HG03060 (cell line): Measurements from ENCODE around the gene HS6ST2.

Experiments used
- ATAC-seq: cut with Tn5 transposase; IDR thresholded peaks from one replicate; pipeline ENCODE4 v1.9.1; 2021; ENCODE audit warnings: low read depth, moderate number of reproducible peaks; ENCODE audit not compliant: unreplicated experiment

Gene HS6ST2

DNA sequence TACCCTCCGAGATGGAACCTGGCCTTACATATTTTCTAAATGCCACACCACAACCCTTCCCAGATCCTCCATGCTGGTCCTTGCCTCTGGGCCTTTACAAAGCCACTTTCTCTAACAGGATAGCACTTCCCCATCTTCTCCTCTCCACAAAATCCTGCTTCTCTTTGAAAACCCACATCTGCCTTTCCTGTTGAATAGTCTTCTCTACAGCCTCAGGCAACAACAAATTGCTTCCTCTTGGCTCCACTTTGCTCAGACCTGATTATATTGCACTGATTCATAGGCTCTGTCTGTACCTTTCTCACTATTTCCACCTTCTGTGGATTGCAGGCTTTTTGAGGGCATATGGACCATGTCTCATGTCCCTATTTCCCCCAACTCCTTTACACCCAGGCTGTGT is 265.9 kb downstream of the HS6ST2 start:
- no peak for ATAC-seq

DNA sequence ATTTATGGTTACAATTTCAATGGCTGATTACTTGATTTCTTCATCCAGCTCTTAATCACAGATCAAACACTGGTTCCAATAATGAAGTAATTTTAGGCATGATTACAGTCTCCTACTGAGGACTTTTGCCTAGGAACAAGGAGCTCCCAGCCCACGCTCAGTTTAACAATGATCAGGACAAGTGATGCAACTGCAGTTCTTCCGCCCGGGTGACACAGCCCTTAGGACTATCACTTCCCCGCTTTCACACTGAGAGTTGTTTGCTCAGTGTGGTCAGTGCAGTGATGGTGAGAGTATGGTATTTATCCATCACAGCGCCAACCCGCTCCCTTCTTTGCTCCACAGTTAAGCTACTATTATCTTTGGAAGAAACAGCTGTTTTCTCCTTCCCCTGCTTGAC is 266.4 kb downstream of the HS6ST2 start:
- ATAC-seq = no peak

DNA sequence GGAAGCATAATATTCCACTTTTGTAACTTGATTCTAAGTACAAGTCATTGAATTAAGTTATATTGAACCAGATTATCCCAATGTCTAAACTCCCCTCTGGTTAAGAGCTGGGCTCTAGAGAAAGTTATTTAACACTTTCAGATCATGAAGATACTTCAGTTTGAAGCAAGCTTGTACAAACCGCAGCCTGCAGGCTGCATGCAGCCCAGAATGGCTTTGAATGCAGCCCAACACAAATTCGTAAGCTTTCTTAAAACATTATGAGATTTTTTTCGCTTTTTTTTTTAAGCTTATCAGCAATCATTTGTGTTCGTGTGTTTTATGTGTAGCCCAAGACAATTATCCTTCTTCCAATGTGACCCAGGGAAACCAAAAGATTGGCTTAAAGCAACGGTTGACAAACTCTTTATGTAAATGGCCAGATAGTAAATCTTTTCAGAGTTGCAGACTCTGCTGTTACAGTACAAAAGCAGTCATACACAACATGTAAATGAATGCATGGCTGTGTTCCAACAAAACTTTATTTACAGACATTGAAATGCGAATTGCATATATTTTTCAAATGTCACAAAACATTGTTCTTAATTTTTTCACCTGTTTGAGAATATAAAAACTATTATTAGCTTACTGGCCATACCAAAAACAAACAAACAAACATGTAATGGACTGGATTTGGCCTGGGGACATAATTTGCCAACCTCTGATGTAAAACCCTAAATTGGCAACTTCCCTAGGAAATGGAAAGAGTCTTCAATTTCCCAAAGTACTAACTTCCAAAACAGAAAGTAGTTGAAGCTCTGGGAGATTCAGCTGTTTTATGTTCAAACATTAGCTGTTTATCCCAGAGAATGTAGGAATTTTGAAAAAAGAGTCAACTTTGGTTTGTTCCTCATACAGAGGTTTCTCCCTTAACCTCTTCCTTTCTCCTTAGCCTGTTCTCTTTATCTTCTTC is 268.5 kb downstream of the HS6ST2 start:
- ATAC-seq = no peak

DNA sequence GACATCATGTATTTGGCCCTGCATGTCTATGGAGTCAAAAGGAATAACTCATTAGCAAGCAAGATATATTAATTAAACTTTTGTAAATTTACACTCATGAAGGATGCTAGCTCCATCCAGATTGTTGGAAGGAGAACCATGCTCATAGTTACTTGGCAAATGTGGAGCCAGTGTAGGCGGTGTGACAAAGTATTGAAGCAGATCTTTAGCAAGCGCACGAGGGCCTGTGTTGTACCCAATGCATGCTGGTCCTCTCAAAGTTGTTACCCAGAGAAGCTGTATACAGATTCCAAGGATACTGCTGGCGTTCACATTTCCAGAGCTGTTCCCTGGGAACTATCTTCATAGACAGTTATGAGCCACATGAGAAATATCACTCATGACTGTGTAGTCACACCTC is 273.2 kb downstream of the HS6ST2 start:
- no peak for ATAC-seq

DNA sequence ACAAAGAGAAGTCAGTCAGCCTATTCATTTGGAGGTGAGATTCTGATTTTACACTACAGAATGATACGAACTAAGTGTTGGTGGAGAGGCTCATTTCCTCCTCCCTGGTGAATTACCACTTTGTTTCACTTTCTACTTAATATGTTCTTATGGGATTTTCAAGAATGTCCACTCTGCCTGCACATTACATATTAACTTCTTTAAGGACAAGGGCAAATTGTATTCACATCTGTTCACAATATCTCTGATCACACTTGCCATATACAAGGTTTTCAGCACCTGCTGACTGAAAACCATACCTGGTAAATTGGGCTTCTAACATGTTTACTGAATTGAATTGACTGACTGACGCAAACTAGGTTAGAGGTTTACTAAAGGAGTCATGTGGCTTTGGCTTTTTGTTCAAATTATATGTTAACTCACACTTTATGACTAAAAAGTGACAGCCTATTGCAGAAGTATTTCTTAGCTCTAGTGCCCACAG is 281.2 kb downstream of the HS6ST2 start:
- ATAC-seq = no peak

DNA sequence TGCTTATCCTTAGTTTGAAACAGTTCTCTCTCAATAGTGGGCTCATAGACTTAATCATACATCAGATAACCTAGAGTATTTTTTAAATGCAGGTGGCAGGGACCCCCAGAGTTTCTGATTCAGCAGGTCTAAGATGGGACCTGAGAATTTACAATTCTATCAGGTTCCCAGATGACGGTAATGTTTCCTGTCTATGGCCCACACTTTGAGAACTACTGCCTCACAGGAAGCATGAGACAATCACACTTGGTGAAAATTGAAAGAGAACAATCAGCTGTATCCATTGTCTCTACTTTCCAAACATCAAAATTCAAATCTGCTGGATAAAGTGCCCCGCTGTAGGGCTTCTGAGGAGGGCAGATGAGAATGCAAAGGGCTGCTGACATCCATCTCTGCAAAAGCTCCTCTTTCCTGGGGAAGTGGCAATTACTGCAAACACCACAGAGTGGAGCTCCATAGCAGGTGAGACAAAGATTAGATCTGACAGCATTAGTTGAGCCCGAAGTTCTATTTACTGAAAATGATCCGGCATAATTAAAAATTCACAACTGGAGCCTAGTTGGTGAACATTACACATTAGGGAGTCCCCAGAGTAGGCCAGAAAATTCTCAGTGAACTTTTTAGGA is 281.8 kb downstream of the HS6ST2 start:
- no peak for ATAC-seq

DNA sequence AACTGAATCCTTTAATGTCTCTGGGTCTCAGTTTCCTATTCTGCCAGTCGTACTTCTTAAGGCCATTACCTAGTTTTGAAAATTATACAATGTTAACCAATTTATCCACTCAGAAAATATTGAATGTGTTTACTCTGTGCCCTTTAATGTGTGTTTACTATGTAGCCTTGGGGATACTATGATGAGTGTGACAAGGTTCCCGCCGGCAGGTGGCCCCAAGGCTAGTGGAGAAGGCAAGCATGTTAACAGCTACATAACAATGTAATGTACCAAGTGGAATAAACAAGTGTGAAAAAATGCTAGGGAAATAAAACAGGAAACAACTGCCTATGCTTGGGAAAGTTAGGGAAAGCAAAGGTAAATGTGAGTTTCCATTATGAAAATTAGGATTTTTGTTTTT is 282.3 kb downstream of the HS6ST2 start:
- ATAC-seq = no peak

DNA sequence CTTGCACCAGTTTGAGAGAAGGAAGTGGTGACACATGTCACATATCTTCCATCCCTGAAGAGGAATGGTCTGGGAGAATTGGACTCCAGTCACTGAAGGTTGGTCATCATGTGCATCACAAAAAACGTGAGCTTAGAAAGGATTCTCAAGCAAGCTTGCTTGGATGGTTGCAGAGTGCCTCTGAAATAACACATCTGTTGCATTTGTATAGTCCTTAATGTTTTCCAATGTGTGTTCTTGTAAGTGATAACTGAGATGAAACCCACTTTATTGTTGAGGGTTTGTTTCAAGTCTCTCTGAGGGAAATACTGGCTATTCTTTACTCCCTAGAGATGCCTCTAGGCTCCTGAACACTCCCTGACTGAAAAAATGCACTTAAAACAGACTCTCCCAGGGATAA is 285.1 kb downstream of the HS6ST2 start:
- no peak for ATAC-seq

DNA sequence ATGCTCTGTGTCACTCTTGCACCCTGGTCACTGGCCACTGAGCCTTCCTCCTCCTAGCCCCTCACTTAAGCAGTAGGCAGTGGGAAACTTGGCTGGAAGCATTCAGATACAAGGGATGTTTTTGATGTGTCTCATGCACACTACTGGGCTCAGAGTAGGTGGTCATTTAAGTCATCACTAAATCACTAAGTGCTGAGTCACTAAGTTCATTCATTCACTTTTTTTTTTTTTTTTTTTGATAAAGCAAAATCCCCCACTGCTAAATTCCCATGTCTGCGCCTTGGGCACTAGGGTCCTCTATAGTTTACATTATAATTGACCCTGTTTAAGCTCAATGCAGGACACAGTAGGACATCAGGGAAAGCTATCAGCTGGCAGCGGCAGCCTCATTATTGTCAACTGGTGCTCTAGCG is 287.2 kb downstream of the HS6ST2 start:
- no peak for ATAC-seq

DNA sequence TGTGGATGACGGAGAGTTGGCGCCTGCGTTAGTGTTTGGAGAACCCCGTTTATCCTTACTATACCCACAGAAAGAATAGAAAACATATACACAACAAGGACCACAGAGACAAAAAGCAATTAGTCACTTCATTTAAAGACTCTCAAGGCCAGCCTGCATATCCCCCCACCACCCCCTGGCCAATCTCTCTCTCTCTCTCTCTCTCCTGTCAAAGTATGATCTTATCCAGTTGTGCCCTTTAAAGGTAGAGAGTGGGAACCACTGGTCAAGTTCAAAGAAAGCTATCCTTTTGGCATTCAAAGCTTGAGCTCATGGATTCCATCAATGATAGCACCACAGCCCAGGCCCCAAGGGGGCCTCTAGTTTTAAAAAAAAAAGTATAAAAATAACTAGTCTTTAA is 289.3 kb downstream of the HS6ST2 start:
- no peak for ATAC-seq

DNA sequence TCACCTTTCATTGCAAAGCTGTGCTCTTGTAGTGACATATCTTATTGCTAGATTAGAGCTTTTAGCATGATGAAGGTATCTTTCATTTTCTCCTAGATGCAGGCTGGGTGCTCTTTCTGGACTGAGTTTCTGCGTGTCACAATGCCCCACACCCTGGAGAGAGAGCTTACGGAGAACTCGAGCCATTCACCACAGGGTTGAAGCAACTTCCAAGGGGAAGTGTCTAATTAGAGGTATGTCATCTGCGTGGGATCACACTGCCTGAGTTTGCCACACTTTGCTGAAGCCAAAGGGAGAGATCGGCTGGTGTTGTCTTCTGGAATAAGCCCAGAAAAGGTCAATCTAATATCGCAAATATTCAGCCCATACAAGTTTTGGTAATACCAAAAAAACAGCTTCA is 290.3 kb downstream of the HS6ST2 start:
- ATAC-seq = no peak

DNA sequence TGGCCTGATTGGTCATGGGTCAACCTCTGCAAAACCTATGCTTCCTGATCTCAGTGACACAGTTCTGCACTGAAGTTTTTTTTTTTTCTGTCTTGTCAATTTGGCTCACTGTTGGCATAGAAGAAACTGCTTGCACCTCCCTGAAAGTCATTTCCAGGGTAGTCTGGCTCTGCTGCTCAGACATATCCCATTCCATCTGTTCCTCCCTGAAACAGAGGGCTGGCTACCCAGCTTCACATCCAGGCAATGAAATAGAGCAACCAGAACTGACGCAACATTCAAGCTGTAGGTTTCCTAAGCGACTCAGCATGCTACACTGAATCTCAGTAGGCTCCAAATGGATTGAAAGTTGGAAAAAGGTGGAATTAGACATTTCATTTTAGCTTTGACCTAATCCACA is 292.8 kb downstream of the HS6ST2 start:
- no peak for ATAC-seq

DNA sequence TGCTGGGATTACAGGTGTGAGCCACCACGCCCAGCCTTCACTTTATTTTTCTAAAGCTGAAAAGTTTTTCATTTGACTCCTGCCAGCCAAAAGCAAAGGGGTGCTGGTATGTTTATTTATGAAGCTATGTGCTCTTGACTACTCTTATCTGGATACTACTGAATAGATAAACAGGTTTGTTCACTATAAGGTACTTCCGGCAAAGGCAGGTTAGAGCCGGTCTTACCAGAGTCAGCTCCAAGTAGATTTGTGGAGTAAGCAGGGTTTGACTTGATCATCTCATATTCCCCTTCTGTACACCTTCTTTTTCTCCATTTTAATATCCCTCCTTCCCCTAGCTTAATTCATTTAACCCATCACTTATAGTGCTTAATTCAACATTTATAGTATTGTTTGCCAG is 294.2 kb downstream of the HS6ST2 start:
- ATAC-seq = no peak

DNA sequence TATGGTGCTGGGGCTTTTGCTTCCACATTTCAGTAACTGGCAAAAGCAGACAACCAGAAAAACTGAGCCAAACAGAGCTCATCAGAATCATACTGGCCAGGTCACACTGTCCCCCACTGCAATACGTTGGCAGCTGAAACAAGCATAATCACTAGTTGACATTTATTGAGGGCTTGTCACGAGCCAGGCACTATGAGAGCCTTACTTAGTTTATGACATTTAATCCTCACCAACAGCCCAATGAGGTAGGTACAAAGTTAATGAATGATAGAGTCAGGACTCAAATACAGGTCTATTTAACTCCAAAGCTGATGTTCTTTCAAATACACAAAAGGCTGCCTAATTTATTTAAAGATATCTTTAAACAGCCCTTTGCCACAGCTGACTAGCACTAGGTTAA is 295.6 kb downstream of the HS6ST2 start:
- ATAC-seq = no peak

DNA sequence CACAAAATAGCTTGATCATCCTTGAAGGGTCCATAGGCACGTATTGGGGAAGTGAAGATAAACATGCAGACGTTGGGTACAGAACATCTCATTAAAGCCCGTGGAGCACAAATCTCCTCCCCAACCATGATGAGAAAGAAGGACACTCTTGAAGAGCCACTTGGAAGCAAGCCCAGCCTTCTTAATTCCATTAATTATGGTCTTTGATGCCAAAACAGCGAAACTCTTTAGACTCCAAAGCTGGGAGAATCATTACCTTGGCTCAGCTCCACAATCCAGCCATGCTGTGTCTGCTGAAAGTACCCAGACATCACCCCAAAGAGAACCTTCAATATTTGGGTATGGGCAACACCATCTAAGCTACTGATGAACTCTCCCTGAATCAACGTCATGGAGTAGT is 300.6 kb downstream of the HS6ST2 start:
- ATAC-seq = no peak

DNA sequence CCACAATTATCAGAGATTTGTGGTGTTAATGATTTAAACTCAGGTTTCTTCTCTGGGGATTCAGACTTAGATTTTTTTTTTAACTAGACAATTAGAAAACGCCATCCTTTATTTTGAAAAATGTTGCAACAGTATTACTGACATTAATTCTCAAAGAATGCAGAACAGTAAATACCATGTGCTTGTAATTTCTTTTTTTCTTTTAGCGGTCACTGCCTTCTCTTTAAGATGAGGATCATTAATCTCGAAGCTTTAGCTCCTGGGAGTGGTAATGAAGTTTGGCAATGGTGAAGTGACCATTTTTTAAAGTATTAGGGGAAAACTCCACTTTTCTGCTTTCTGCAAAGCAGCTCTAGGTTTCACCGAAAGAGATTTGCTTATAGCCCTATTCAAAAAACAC is 305.6 kb downstream of the HS6ST2 start:
- no peak for ATAC-seq

DNA sequence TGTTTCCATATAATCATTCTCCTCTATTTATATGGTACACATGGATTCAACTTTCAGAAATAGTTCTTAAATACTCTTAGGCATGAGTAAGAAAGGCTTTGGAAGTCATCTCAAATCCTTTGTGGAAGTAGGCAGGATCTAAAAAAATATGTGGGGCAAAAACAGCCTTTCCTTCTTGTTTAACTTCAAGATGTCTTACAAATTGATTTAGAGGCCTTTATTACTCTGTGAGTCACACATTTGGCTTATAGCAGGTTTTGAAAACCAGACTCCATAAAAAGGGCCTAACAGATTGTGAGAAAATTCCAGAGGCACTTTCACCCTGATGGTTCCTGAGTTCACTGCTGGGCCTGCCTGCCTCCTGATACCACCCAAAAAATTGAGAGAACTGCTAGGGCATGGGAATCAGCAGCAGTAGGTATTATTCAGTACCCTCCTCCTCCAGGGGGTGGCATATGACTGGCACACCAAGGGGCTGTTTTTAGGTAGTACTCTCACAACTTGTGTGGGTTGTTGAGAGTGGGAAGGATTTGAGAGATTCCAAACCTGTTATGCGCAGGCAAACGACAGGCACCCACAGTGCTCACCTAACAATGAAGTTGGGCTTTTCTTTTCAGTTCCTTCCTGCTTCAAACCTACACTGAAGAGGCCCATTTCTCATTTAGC is 306.9 kb downstream of the HS6ST2 start:
- ATAC-seq = no peak

DNA sequence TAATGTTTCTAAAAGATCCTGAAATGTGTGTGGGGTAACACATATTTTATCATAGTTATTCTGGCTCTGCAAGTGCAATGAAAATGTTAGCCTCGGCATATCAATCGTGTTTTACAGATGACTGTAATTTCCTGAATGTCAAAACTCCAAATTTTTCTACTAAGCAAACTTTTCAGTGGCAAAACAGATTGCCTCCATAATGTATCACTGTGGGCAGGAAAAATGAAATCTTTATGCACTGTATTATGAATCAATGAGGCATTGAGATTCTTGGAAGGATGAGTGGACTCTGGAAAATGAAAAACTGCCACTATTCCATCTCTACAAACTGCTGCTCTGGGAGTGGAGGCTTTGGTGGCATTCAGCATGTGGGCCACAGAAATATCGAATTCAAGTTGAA is 309.5 kb downstream of the HS6ST2 start:
- ATAC-seq = no peak

DNA sequence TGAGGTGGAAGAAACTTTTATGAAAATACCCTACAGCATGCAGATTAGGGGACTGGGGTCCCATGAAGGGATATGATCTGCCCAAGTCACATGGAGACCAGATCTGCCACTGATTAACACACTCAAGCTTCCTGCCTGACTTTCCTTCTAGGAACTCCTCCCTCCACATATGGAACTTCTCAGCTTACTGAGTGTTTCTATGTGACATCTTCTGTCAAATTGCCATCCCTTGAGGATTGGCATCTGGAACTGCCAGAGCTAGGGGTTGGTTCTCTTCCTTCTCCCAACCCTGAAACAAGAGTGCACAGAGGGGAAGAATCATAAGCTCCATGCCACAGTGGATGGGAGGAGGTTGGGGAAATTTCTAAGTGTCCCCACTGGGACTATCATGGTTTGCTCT is 319.0 kb downstream of the HS6ST2 start:
- ATAC-seq = no peak

DNA sequence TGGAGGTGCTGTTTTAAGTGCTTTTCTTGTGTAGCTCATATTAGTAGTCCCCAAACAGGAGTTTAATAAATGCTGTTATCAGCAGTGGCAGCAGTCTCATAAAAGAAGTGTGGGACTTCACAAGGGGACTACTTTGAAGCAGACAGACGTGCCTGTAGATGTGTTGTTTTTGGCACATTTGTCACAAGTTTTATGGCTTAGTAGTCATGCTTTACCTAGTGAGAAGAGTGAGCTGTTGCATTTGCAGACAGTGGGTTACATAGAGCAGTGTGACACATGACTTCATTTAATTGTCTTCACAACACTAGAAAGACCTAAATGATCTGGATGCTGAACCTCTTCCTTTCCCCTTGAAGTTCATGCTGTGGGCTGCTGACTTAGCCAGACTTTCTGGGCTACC is 320.1 kb downstream of the HS6ST2 start:
- no peak for ATAC-seq

DNA sequence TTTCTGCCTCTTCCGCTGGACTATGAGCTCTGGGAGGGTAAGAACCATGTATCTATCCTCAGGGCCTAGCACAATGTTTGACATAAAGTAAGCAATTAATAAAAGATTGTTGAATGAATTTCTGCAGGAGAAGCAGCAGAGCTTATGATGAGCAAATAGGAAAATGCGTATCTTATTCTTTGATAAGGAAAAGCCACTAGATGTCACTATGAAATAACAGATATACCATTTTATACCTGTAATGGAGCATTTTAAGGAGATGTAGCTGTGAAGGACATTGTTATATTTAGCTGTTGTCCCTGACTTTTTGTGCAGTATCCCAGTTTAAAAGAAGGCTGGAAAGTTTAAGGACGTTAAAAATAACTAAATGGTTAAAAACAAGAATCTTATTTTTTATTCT is 322.3 kb downstream of the HS6ST2 start:
- no peak for ATAC-seq
